ENCODE results near the gene MAPK6.

Gene MAPK6

DNA sequence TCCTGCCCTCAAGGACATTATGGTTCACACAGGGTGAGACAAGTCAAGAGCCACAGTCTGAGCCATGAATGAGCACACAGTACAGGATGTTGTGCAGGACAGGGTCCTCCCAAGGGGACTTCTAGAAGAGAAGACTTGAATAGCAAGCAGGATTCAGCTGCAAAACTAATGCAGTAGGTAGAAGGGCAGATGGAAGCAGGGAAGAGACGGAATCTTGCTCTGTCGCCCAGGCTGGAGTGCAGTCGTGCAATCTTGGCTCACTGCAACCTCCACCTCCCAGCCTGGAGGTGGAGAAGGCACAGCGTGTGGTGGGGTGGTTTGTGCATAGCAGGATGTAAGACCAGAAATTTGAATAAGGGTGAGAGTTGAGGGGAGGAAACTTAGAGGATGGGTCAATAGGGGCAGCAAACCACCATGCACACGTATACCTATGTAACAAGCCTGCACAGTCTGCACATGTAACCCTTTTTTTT, 85.5 kb downstream of the MAPK6 start:
- H3K27ac ChIP-seq = no peak overlapping the region

DNA sequence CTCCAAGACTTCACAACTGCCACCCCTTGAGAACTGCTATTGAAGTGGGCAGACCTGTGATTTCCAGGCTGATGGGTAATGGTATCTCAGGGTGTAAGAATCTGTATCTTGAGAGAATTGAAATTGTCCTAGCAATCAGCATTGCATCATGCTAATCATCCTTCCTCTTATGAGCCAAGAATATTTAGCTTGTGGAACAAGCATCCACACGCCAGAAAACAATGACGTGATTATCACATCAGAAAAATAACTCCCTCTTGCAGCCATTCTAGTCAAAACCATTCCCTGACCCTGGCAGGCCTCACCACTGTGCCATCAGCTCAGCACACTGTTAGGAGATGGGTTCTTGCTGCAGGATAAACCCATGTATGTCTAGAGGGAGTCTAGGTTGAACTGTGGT, 86.8 kb downstream of the MAPK6 start:
- H3K27ac ChIP-seq = no peak overlapping the region
- TF ChIP-seq, protein P1, sequence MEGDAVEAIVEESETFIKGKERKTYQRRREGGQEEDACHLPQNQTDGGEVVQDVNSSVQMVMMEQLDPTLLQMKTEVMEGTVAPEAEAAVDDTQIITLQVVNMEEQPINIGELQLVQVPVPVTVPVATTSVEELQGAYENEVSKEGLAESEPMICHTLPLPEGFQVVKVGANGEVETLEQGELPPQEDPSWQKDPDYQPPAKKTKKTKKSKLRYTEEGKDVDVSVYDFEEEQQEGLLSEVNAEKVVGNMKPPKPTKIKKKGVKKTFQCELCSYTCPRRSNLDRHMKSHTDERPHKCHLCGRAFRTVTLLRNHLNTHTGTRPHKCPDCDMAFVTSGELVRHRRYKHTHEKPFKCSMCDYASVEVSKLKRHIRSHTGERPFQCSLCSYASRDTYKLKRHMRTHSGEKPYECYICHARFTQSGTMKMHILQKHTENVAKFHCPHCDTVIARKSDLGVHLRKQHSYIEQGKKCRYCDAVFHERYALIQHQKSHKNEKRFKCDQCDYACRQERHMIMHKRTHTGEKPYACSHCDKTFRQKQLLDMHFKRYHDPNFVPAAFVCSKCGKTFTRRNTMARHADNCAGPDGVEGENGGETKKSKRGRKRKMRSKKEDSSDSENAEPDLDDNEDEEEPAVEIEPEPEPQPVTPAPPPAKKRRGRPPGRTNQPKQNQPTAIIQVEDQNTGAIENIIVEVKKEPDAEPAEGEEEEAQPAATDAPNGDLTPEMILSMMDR (conservative IDR thresholded peaks at IDR 0.05) = no peak

More for the DNA sequence above, 85.5 kb downstream of the MAPK6 start:
- TF ChIP-seq, protein P1 (conservative IDR thresholded peaks at IDR 0.05) = no peak

GRCh38 chr15:52106641-52107040, 87.6 kb downstream of the MAPK6 start:
- H3K27ac ChIP-seq = no peak overlapping the region
- TF ChIP-seq, protein P1 (conservative IDR thresholded peaks at IDR 0.05) = no peak

GRCh38 chr15:52107238-52107637, 88.2 kb downstream of the MAPK6 start:
- no peak overlapping the region for H3K27ac ChIP-seq
- TF ChIP-seq, protein P1 (conservative IDR thresholded peaks at IDR 0.05) = no peak

- no peak overlapping the region for H3K27ac ChIP-seq
Observed at GRCh38 chr15:52109559-52110451, 90.8 kb downstream of the MAPK6 start.

DNA sequence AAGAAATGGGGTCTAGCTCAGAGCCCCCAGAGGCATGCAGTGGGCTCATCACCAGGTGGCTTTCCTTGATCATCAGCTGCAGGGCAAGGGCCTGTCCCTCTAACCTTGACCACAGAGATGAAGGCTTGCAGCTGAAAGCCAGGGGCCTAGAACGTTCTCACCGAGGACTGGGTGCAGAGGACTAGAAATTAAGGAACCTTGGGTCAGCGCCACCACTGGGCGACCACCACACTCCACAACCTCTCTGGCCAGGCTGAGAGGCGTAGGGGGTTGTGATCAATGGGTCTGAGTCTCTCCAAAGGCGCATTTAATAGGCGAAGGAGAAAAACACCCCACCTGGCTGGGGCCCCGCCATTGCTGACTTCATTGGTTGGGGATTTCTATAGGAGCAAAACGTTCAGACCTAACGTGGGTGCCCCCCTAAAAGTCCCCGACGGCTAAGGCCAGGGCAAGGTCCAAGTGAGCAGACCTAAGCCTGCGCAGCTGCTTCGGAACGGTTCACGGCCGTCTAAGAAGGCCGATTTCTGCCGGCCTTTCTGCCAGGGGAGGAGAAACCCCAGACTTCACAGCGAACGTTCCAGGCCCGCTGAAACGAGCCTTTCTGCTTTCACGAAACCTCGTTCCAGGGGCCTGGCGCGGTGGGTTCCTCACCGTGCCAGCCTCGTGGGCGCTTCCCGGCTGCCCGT, 92.6 kb downstream of the MAPK6 start:
- TF ChIP-seq, protein P1 (conservative IDR thresholded peaks at IDR 0.05) = no peak

More at GRCh38 chr15:52109559-52110451, 90.8 kb downstream of the MAPK6 start:
- TF ChIP-seq, protein P1 (conservative IDR thresholded peaks at IDR 0.05) = no peak

DNA sequence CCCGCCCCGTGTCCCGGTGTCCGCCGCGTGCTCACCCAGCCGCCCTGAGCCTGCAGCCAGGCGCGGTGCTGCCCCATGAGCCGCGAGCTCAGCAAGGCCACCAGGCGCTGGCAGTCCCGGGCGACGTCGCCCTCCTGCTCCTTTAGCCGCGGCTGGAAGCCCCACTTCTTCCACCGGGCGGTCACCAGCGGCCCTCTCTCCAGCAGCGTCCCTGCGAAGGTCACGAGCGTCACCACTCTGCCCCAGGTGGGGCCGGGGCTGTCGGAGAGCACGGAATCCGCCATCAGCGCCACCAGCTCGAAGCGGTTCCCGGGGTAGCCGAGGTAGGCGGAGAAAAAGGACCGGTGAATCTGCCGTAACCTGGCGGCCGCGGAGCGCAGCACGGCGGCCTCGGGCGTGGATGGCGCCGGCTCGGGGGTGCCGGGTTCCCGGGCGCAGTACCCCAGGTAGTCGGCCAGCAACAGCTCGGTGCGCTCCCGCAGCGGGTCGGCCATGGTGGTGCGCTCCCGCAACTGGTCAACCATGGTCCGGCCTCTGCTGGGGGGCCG, 93.3 kb downstream of the MAPK6 start:
- peak overlapping the region; percentile 54; the same call in 1 of the 2 replicates for H3K27ac ChIP-seq
- TF ChIP-seq, protein P1 (conservative IDR thresholded peaks at IDR 0.05) = peak; percentile 20; the same call in 1 of the 2 replicates

More for the DNA sequence above, 92.6 kb downstream of the MAPK6 start:
- peak overlapping the region; percentile 54; the same call in 1 of the 2 replicates for H3K27ac ChIP-seq

Data from VCaP (cell line).